Activated CD4-positive, alpha-beta T cell treated with anti-CD3 and anti-CD28 coated beads for 48 hours (primary cell): Measurements from ENCODE around the gene SLCO3A1.

ENCODE experiments used
- DNase-seq: peaks from one replicate; pipeline ENCODE4 v3.0.0-alpha.2; 2020

The SLCO3A1 gene

GRCh38 chr15:92011611-92012367, 158.3 kb downstream of the SLCO3A1 start:
- peak; percentile 68 for DNase-seq

DNA sequence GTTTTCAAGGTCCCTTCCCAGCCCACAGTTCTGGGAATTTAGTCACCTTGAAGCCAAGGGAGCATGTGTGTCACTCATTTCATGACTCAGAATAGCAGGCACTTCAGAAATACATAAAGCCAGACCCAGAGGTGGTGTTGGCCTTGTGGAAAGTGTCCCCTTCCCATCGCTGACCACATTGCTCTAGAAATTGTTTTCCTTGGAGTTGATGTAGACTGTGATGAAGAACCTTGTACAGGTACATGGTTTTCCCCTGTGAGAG, 158.8 kb downstream of the SLCO3A1 start:
- peak; percentile 43 for DNase-seq

DNA sequence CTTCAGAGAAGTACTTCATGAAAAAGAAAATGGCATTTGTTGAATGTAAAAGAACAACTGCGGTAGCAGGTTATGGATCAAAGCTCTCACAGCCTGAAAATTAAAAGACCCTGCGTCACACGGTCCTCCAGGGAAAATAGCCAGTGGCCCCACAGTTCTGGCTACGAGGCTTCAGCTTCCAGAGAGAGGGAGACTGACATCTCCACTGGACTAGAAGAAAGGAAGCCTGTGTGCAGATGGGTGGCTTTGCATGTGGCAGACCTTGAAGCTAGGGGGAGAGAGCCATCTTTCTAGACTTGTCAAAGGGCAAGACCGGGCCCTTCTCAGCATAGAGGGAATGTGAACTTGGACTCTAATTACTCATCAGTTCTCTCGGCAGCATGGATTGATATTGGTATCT, 159.4 kb downstream of the SLCO3A1 start:
- no peak for DNase-seq

GRCh38 chr15:92014281-92015030, 160.9 kb downstream of the SLCO3A1 start:
- no peak for DNase-seq

DNA sequence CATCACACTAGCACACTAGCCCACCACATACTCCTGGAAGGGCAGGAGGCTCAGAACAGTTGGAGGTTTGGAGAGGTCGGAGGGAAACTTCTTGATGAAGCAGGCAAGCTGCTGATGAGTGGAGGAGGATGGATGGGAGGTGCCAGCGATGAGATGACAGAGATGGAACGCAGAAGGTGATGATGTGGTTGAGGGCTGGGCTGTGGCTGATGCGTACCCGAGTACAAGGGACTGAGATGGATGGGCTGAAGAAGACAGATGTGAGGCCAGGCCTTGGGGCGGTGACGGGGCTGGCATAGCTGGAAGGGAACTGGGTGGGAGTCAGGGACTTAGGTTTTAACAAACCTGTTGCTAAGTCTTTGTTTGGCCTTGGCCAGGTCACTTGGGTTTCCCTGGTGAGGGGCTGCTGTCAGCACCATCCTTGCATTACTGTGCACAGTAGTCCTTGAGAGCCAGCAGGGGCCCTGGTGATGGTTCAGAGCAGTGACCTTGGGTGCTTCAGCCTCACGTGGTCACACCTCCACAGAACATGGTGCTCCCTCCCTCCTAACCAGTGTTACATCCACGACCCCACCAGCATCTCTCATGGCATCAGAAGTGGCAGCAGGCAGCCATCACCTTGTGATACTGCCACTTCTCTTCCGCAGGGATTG, 164.5 kb downstream of the SLCO3A1 start:
- DNase-seq = no peak

DNA sequence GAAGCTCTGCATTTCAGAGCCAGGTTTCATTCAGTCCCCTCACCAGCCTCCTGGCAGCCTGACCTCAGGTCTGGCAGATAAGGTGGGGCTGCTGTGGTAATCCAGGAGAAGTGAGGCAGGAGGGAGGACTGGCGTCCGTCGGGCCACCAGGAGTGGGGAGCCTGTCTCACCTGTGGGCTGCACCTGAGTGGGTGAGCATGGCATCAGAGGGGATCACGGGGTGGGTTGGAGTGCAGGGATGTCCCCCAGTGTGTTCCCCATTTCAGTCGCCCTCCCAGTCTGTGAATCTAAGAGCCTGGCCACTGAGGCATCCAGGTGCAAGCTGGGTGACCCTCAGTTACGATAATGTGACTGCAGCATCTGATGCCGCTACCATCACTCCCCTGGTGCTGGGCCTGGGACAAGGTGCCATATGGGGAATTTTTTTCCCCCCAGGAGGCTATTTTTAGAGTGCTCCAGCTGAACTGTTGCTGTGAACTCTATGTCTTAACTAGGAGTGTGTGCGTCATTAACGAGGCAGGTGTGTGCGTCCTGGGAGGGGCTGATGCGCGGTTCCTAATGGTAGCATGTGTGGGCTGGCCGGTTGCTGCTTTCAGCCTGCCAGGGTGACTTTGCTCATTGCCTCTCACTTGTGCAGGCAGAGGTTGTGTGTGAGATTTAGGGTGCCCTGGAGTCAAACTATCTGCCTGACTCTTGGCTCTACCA, 165.2 kb downstream of the SLCO3A1 start:
- DNase-seq = no peak

DNA sequence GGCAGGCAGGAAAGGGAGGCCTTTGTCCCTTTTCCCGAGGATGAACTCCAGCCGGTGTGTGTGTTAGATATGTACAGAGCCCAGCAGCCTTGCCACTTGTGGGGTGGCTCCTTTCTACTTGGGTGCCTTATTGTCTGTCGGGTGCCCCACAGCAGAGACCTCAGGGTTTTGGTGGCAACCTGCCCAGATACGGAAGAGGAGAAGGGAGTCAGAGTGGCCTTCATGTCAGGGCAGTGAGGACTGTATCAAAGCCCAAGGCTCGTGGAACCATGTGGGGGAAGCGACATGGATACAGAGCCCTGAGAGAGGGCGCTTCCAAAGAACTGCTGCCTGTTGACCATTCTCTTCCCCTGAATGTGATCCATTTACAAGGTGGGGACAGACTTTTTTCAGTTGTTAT, 166.2 kb downstream of the SLCO3A1 start:
- DNase-seq = no peak

DNA sequence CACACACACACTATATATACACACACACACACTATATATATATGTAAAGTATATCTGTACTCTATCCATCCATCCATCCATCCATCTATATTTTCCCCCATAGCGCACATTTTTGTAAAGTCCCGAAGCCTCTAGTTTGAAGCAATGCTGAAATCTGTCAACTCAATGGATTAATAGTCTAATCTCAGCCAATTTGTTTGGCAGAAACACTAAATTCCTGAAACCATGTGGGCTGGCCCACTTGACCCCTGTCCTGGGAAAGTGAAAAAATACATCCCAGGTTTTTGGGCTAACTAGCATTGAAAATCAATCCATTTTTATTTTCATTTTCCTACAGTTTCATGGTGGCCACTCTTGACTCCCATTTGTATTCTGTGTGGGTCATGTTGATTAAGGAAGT, 166.7 kb downstream of the SLCO3A1 start:
- DNase-seq = no peak

GRCh38 chr15:92020804-92021203, 167.3 kb downstream of the SLCO3A1 start:
- no peak for DNase-seq

GRCh38 chr15:92021792-92022191, 168.3 kb downstream of the SLCO3A1 start:
- DNase-seq = no peak

DNA sequence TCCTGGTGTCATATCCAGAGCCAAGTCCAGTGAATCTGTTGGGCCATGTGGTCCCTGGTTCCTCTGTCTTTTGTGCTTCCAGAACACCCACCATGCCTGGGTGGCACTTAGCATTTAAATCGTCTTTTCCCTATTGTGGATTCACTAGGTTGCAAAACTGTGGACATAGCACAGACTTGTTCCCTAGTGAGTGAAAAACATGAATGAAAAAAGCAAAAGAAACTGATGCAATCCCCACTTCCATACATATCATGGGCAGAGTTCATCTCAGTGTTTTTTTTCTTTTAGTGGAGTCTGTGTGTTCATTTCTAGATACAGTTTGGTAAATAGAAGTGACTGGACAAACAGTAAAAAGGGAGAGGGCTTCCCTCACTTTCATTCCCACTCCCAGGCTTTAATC, 170.5 kb downstream of the SLCO3A1 start:
- no peak for DNase-seq

DNA sequence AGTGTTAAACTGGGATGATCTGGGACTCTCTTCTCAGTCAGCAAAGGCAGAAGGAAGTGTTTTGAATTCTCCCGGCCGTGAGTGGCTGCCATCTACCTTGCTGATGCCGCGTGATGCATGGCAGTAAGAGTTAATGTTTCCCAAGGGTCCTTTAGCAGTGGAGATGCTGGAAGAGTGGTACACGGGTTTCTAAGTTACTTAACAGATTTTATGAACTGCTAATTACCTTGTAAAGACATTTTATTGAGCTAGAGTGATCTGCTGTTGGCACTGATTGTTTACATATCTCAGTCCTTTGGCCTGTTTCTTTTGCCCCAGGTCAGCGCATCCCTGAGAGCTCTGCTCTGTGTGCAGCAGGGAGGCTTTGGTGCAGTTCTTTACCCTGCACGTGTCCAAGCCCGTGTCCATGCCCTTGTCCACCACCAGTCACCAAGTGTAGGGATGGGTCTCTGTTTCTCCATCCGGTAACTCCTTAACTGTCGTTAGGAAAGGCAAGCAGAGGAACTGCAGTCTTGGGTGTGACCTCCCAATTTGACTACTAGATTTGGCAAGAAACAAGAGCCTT, 172.3 kb downstream of the SLCO3A1 start:
- DNase-seq = no peak

DNA sequence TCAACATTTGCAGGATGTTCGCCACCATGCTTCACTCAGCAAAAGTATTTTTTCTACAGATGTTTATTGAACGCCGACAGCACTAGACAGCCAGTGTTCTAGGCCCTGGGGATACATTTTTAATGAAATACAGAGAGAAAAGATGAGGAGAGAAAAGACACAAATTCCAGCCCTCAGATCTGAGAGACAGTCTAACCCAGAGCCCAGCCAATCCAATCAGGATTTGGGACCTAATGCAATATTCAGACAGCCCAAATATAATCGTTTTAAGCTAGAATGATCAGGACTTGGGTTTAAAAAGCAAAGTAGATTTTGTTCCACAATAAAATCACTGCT, 174.8 kb downstream of the SLCO3A1 start:
- no peak for DNase-seq

- no peak for DNase-seq
Observed at GRCh38 chr15:92029767-92030166, 176.3 kb downstream of the SLCO3A1 start.

GRCh38 chr15:92033314-92033713, 179.8 kb downstream of the SLCO3A1 start:
- DNase-seq = no peak

GRCh38 chr15:92033723-92034122, 180.2 kb downstream of the SLCO3A1 start:
- no peak for DNase-seq

GRCh38 chr15:92034227-92034626, 180.7 kb downstream of the SLCO3A1 start:
- no peak for DNase-seq

GRCh38 chr15:92035551-92035950, 182.0 kb downstream of the SLCO3A1 start:
- DNase-seq = no peak

- no peak for DNase-seq
Observed at GRCh38 chr15:92035961-92036360, 182.5 kb downstream of the SLCO3A1 start.

- no peak for DNase-seq
Observed at GRCh38 chr15:92037491-92037890, 184.0 kb downstream of the SLCO3A1 start.

DNA sequence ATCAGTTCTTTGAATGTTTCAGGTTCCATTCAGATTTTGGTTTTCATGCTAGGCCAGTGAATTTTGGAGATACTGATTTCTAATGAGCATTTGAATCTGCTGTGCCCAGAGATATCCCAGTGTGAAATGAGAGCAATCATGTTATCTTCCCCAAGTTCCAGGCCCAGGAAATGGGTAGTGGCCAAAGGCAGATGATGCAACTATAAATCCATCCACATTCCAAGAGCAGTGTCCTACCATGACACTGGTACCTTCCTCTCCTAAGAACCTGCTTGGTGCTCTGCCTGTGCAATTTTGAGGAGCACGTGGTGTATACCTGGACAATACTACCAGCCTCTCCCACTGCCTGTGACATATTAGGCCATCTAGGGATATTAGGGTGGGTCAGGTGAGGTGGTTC, 186.8 kb downstream of the SLCO3A1 start:
- DNase-seq = no peak

- DNase-seq = no peak
Observed at GRCh38 chr15:92041371-92041770, 187.9 kb downstream of the SLCO3A1 start.

DNA sequence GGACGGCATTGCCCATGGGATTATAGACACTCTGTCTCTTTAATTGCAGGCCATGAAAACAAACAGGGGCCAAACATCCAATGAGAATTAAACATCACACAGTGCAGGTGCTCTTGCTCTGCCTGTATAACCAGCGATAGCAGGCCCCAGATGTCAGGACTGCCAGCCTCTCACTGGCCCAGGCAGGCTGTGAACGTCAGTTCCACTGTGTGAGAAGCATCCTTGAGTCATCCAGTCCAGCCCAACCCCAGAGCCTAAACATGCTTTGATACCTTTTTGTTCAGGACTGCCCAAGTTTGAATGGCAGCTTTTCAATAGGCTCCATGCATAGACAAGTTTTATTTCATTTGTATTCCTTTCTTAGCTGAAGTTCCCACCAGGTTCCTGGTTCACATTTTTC, 189.8 kb downstream of the SLCO3A1 start:
- DNase-seq = no peak
